ENCODE results near the gene FAR2.
A peak's percentile ranks its signal among the peaks of the same experiment; 100 is the strongest.

The FAR2 gene

DNA sequence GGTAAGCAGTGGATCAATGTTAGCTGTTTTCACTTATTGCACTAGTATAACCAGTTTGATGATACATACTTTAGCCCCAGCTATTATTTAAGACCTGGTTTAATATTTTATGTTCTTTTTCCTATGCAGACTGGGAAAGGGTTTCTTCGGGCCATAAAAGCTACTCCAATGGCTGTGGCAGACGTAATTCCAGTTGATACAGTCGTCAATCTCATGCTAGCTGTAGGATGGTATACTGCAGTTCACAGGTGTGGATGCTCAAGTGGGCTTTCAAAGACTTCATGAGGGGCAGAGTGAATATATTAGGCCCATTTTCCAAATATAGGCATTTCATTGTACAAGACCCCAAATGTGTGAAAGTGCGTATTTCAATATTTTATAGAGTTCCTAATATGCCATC is 161.8 kb downstream of the FAR2 start:
- DNase-seq = no peak
- intact Hi-C loops (cut with DNase I) = loop anchor here (10.0 kb wide), 1 partner anchor 1494 kb away; no protein-coding TSS in a partner anchor

GRCh38 chr12:29314416-29314815 is 165.3 kb downstream of the FAR2 start:
- DNase-seq = peak in 5 of 10 donors; percentile 19 to 57 (median 41)
- intact Hi-C loops (cut with DNase I) = loop anchor here (10.0 kb wide), 1 partner anchor 1490 kb away; no protein-coding TSS in a partner anchor

- DNase-seq = no peak
- intact Hi-C loops (cut with DNase I) = loop anchor here (1.0 to 10.0 kb wide), 2 partner anchors 243 to 1488 kb away; no protein-coding TSS in a partner anchor
Measured at GRCh38 chr12:29316752-29317151, 167.7 kb downstream of the FAR2 start.

DNA sequence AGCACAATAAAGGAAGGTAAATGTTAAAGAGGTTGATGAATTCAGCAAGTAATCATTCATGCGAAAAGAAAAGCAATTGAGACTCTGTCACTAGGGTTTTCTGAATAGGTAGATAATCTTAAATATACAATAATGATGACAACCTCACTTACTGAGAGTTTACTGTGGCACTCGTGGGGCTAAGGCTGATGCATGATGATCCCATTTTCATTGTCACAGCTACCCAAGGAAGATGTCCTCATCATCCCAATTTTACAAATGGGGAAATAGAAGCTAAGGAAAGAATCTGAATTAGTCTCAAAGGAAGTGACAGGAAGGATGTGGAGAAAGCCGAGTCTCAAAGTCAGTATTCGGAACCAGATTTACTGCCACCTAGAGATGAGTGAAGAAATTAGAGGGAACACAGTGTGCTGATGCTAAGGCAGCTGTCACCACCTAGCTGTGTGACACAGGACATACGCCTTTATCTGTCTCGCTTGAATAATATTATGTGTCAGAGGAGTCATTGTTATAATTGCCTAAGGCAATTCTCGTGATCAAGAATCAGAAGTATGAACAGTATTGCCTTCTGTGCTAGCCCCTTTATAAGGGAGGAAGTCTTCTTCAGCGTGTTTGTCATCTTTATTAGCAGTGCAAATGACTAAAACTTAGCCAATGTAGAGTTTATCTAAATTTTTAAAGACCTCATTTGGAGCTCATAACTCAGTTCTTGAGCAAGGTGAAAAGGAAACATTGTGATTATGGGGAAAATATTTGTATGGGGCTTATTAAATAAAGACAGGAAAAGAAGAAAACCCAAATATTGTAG is 168.7 kb downstream of the FAR2 start:
- intact Hi-C loops (cut with DNase I) = loop anchor here (1.0 to 10.0 kb wide), 2 partner anchors 244 to 1487 kb away; no protein-coding TSS in a partner anchor
- DNase-seq = peak in 6 of 10 donors; percentile 36 to 91 (median 42)

DNA sequence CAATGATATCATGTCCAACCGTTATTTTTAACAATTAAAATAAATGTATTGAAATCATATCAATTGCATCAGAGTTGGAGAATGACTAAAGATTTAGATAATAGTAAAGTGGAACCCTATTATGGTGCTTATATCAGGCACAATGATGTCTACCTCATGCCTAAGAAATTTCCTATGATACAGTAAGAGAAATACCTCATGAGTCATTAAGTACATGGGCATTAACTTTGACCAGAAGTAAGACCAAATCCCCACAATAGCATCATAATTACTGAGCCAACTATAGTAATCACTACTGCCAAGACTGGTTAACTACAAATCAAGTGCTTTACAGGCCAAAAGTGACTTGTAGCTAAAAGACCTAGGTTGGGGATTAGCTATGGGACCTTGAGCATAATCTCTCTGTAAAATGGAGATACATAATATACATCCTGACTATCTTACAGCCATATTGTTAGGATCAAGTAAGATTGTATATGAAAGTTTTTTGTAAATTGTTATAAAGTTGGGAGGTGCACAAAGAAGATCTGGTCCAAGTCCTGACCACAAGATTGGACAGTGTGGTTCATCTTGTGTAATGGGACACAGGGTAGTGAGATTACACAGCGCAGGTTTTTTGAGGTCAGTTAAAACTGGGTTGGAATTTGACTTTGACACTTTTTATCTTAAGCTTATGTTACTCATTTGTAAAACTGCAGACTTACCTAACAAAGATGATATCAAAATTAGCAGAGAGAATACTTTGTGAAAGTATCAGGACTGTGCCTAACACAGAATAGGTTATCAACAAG is 171.4 kb downstream of the FAR2 start:
- intact Hi-C loops (cut with DNase I) = no loop called here
- no peak for DNase-seq

- DNase-seq = no peak
- intact Hi-C loops (cut with DNase I) = no loop called here
Measured at GRCh38 chr12:29322157-29322556, 173.1 kb downstream of the FAR2 start.

GRCh38 chr12:29329411-29329810 is 180.3 kb downstream of the FAR2 start:
- intact Hi-C loops (cut with DNase I) = no loop called here
- no peak for DNase-seq

- no peak for DNase-seq
- intact Hi-C loops (cut with DNase I) = no loop called here
Measured at GRCh38 chr12:29333178-29333577, 184.1 kb downstream of the FAR2 start.

DNA sequence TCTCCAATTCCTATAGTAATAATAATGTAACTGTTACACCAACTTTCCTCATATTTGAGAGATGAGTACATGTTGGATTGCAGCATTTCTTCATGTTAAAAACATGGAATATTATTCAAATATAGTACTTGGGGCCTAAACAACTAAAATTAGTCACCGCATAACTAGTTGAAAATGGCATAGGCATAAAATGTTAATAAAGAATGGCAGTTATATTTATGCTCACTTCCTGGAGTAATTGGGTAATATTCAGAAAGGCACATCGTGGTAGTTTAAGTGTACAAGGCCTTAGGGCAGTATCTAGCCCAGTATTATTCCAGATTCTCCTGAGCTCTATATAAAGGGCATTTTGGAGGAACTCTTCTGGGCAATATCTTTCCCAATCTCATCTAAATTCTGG is 185.9 kb downstream of the FAR2 start:
- intact Hi-C loops (cut with DNase I) = no loop called here
- DNase-seq = no peak

DNA sequence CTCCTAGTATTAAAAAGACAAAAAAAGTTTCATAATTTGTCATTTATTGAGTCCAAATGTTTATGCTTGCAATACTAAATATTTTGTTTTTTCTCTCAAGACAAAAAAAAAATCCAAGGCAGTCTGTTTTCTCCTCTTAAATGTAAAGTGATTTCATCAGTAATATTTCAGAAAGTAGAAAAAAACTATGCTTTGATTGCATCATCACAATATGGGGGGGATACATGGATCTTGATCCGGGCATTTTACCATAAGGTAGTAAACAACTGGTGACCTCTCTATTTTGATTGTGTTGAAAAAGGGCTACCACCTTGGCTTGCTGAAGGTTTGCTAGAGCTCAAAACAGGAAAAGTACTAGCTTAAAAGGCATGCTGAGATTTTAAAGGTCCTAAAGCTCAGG is 188.2 kb downstream of the FAR2 start:
- intact Hi-C loops (cut with DNase I) = no loop called here
- DNase-seq = no peak

- DNase-seq = no peak
- intact Hi-C loops (cut with DNase I) = no loop called here
Measured at GRCh38 chr12:29343022-29343799, 194.1 kb downstream of the FAR2 start.

- intact Hi-C loops (cut with DNase I) = no loop called here
- no peak for DNase-seq
Measured at GRCh38 chr12:29346769-29347421, 197.8 kb downstream of the FAR2 start.

DNA sequence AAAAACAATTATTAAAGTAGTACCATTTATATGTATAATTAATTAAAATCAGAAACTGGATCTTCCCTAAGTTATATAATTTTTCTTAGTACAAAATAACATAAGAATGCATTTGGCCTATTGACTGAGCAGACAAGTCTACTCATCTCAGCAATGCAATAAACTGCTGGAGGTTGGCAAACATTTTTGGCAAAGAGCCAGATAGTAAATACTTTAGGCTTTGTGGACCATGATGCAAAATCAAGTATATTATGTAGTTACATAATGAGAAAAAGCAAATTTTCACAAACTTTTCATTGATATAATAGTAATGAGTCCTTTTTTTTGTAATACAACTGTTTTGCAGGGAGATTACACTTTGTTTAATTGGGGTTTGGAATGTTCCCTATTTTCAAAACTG is 201.0 kb downstream of the FAR2 start:
- no peak for DNase-seq
- intact Hi-C loops (cut with DNase I) = no loop called here

GRCh38 chr12:29354954-29355353 is 205.9 kb downstream of the FAR2 start:
- no peak for DNase-seq
- intact Hi-C loops (cut with DNase I) = no loop called here

GRCh38 chr12:29365091-29365490 is 216.0 kb downstream of the FAR2 start:
- DNase-seq = no peak
- intact Hi-C loops (cut with DNase I) = no loop called here

DNA sequence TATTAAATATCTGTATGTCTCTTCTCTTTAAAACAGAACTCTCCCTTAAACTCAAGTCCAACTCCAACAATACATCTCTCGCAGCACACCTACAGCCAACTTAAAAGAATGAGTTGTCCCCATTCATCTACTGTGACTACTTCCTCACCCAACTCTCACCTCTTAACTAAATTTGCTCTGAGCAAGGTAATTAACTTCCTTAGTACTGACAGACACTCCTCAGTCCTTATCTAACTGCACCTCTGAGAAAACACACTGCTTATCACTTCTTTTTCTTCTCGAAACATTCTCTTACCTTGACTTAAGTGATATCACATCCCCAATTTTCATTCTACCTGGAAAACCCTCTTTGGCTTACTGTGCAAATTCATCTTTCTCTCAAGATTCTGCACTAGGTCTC is 224.9 kb downstream of the FAR2 start:
- intact Hi-C loops (cut with DNase I) = no loop called here
- DNase-seq = no peak

DNA sequence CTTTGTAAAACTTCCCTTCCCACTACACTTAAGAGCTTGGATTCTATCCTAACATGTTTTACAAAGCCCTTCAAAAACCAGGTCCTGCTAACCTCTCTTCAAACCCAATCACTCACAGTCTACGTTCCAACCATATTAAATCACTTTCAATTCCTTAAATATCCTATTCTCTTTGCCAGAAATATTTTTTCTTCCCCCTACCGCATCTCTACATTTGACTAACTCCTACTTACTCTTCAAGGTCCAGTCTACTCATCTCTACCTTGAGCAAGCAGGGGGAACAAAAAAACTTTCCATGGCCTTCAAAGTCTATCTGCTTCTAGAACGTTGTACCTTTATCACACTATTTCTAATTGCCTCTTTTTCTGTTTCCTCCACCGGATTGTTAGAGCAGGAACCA is 225.8 kb downstream of the FAR2 start:
- no peak for DNase-seq
- intact Hi-C loops (cut with DNase I) = no loop called here

DNA sequence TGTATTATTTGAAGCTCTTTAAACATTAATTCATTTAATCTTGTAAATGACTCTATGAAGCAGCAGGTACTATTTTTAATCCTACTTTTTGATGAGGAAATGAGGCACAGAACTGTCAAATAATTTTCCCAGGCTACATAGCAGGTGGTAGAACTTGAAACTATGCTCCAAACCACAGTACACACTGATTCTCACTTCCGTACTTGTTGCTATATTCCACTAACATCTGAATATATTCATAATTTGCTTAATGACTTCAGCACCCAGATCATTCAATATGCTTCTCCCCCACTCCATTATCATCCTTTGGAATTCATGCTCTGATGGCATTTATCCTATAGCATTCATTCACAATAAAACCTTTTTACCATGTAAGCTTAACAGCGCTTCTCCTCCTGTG is 227.0 kb downstream of the FAR2 start:
- DNase-seq = no peak
- intact Hi-C loops (cut with DNase I) = no loop called here

GRCh38 chr12:29380536-29381523 is 231.8 kb downstream of the FAR2 start, which contains the start of gene ERGIC2:
TSS of gene ERGIC2 (minus strand) at chr12:29381172. CDS start at chr12:29371633, 9,539 bp downstream.
- intact Hi-C loops (cut with DNase I) = loop anchor here (5.0 kb wide), 1 partner anchor 71 kb away; no protein-coding TSS in a partner anchor
- peak; percentile 71 to 97 (median 82) for DNase-seq
